HG03442 (cell line): ENCODE measurements around the gene TOP1.
"Not testable (repeated sequence)": the region's sequence is repeated elsewhere in the genome, so short reads cannot be mapped to it uniquely, and the experiment has no call there.

ENCODE experiments used
- ATAC-seq: cut with Tn5 transposase; IDR thresholded peaks from one replicate; pipeline ENCODE4 v1.9.1; 2021; ENCODE audit warnings: mild to moderate bottlenecking, moderate library complexity; ENCODE audit not compliant: unreplicated experiment

Gene TOP1

GRCh38 chr20:41086402-41087324 is 58.0 kb downstream of the TOP1 start:
- ATAC-seq = no peak

- no peak for ATAC-seq
Measured at GRCh38 chr20:41087325-41087685, 58.7 kb downstream of the TOP1 start.

- no peak for ATAC-seq
Measured at GRCh38 chr20:41087777-41088176, 59.2 kb downstream of the TOP1 start.

- no peak for ATAC-seq
Measured at GRCh38 chr20:41089555-41089954, 60.9 kb downstream of the TOP1 start.

- ATAC-seq = no peak
Measured at GRCh38 chr20:41091927-41092326, 63.3 kb downstream of the TOP1 start.

- ATAC-seq = no peak
Measured at GRCh38 chr20:41094353-41095055, 65.9 kb downstream of the TOP1 start.

GRCh38 chr20:41095110-41095969 is 66.7 kb downstream of the TOP1 start:
- ATAC-seq = no peak

GRCh38 chr20:41098703-41099250 is 70.2 kb downstream of the TOP1 start:
- no peak for ATAC-seq

- ATAC-seq = no peak
Measured at GRCh38 chr20:41100001-41100480, 71.4 kb downstream of the TOP1 start.

GRCh38 chr20:41101660-41102059 is 73.0 kb downstream of the TOP1 start:
- ATAC-seq = no peak

- no peak for ATAC-seq
Measured at GRCh38 chr20:41108531-41108930, 79.9 kb downstream of the TOP1 start.

- ATAC-seq = no peak
Measured at GRCh38 chr20:41110012-41110411, 81.4 kb downstream of the TOP1 start.

- ATAC-seq = no peak
Measured at GRCh38 chr20:41110930-41111577, 82.4 kb downstream of the TOP1 start.

- no peak for ATAC-seq
Measured at GRCh38 chr20:41111578-41111951, 82.9 kb downstream of the TOP1 start.

GRCh38 chr20:41116282-41116956 is 87.8 kb downstream of the TOP1 start:
- no peak for ATAC-seq

GRCh38 chr20:41118159-41118558 is 89.5 kb downstream of the TOP1 start:
- ATAC-seq = not testable (repeated sequence)

GRCh38 chr20:41118632-41119031 is 90.0 kb downstream of the TOP1 start:
- ATAC-seq = no peak

- ATAC-seq = no peak
Measured at GRCh38 chr20:41119614-41120561, 91.3 kb downstream of the TOP1 start.

GRCh38 chr20:41121399-41121798 is 92.8 kb downstream of the TOP1 start:
- ATAC-seq = no peak
